K562 (cell line): ENCODE results near the gene MARK3. TPM values are rescaled to one million over a fixed set of nuclear protein-coding genes. Genes with fewer than 3 reads are reported as not detected.

Experiments
- BCOR ChIP-seq: fragments of 450-650 bp; IDR thresholded peaks from 2 replicates; pipeline ENCODE4 v1.6.1; 2016
- BRD9 ChIP-seq: fragments of 450-650 bp; IDR thresholded peaks from 2 replicates; pipeline ENCODE4 v1.6.1; 2018; ENCODE audit warnings: low read depth; ENCODE audit not compliant: partially characterized antibody
- CBFA2T3 ChIP-seq: fragments of 450-650 bp; IDR thresholded peaks from 2 replicates; pipeline ENCODE4 v1.6.1; 2017
- CEBPG ChIP-seq, 3 experiments: fragments of 200-800 bp in 1 of 3; sonication (Bioruptor generic) in 1 of 3; sonication (generic) in 1 of 3; formaldehyde crosslinking in 1 of 3; IDR thresholded peaks in 2 of 3; conservative IDR thresholded peaks in 1 of 3; 2 replicates each; pipeline versions ENCODE4 v1.6.1 to v1.8.0; 2016 to 2022; ENCODE audit warnings: missing compliant biosample characterization in 2 of 3, missing genetic modification characterization in 2 of 3, mild to moderate bottlenecking in 1 of 3, missing genetic modification reagents in 1 of 3
- CHCHD3 ChIP-seq: fragments of 250-450 bp; sonication (Bioruptor Pico); IDR thresholded peaks from 2 replicates; pipeline ENCODE4 v2.1.2; 2022; ENCODE audit warnings: mild to moderate bottlenecking
- CXXC5 ChIP-seq: fragments of 250-450 bp; sonication (Bioruptor Pico); IDR thresholded peaks from 2 replicates; pipeline ENCODE4 v1.8.0; 2022; ENCODE audit warnings: inconsistent platforms, mild to moderate bottlenecking, moderate library complexity
- EGR1 ChIP-seq: fragments of 450-650 bp; conservative IDR thresholded peaks from 2 replicates; pipeline ENCODE4 v1.6.1; 2017; ENCODE audit warnings: mild to moderate bottlenecking
- FIP1L1 ChIP-seq: fragments of 200-400 bp; formaldehyde crosslinking; IDR thresholded peaks from 2 replicates; pipeline ENCODE4 v1.6.1; 2018; ENCODE audit warnings: mild to moderate bottlenecking, low read depth, low read length; ENCODE audit not compliant: poor library complexity, severe bottlenecking
- GABPB1 ChIP-seq: sonication (generic); formaldehyde crosslinking; IDR thresholded peaks from 2 replicates; pipeline ENCODE4 v1.8.0; 2022; ENCODE audit warnings: mild to moderate bottlenecking, missing genetic modification reagents
- HDAC1 ChIP-seq, 2 experiments: fragments of 450-650 bp; IDR thresholded peaks; 2 replicates each; pipeline ENCODE4 v1.6.1; 2016 to 2017; ENCODE audit warnings: inconsistent platforms in 1 of 2, mild to moderate bottlenecking in 1 of 2, moderate library complexity in 1 of 2
- HNRNPH1 ChIP-seq: fragments of 200-400 bp; formaldehyde crosslinking; optimal IDR thresholded peaks from 2 replicates; pipeline ENCODE3; 2017; ENCODE audit warnings: low read depth, mild to moderate bottlenecking, low read length, moderate library complexity
- IFI16 ChIP-seq: fragments of 250-450 bp; sonication (Bioruptor Pico); IDR thresholded peaks from 2 replicates; pipeline ENCODE4 v2.1.2; 2022; ENCODE audit warnings: mild to moderate bottlenecking, inconsistent platforms
- LARP7 ChIP-seq: fragments of 450-650 bp; IDR thresholded peaks from 2 replicates; pipeline ENCODE4 v1.6.1; 2016
- SIX5 ChIP-seq, 2 experiments: IDR thresholded peaks; 2 replicates each; pipeline ENCODE4 v1.6.1; 2011; ENCODE audit warnings: low read length in 2 of 2, borderline replicate concordance in 1 of 2, low read depth in 1 of 2, mild to moderate bottlenecking in 1 of 2, moderate library complexity in 1 of 2; ENCODE audit not compliant: insufficient read depth in 1 of 2
- SMARCA4 ChIP-seq: fragments of 450-650 bp; IDR thresholded peaks from 2 replicates; pipeline ENCODE4 v1.6.1; 2016
- SMARCC2 ChIP-seq: fragments of 450-650 bp; IDR thresholded peaks from 2 replicates; pipeline ENCODE4 v1.6.1; 2017; ENCODE audit warnings: antibody characterized with exemption, moderate library complexity, mild to moderate bottlenecking, low read depth
- SRF ChIP-seq, 2 experiments: fragments of 250-450, 450-650 bp in 1 of 2; sonication (Bioruptor Pico) in 1 of 2; sonication (generic) in 1 of 2; formaldehyde crosslinking; IDR thresholded peaks; 2 replicates each; pipeline versions ENCODE4 v1.5.0 to v1.5.1; 2020 to 2022; ENCODE audit warnings: mild to moderate bottlenecking in 1 of 2, missing genetic modification reagents in 1 of 2
- TBP ChIP-seq: optimal IDR thresholded peaks from 2 replicates; pipeline ENCODE3; 2011; ENCODE audit warnings: low read depth, low read length, improper control_type of control experiment
- TEAD2 ChIP-seq: fragments of 450-650 bp; IDR thresholded peaks from 2 replicates; pipeline ENCODE4 v1.6.1; 2016; ENCODE audit warnings: missing genetic modification characterization, control low read depth, missing compliant biosample characterization
- ZNF23 ChIP-seq: fragments of 250-450 bp; sonication (Bioruptor Pico); IDR thresholded peaks from 2 replicates; pipeline ENCODE4 v1.4.0; 2020; ENCODE audit warnings: mild to moderate bottlenecking
- ZNF253 ChIP-seq: fragments of 250-450 bp; sonication (Bioruptor Pico); conservative IDR thresholded peaks from 2 replicates; pipeline ENCODE4 v1.6.1; 2021; ENCODE audit warnings: mild to moderate bottlenecking
- ZNF699 ChIP-seq: fragments of 250-450 bp; sonication (Bioruptor Pico); IDR thresholded peaks from 2 replicates; pipeline ENCODE4 v1.8.0; 2021; ENCODE audit warnings: mild to moderate bottlenecking, moderate library complexity; ENCODE audit not compliant: insufficient replicate concordance
- polyA plus RNA-seq, 8 experiments: library from polyadenylated mRNA; depleted of rRNA in 4 of 8; stranded (reverse) in 5 of 8; unstranded in 3 of 8; fragments of >200 nt; fragmentation: Nextera tagmentation in 2 of 8; fragmentation: Illumina TruSeq in 1 of 8; extraction: Ambion mirVana in 2 of 8; extraction: Trizol in 1 of 8; gene quantifications; 2 replicates each; pipeline versions ENCODE4 v1.2.1 to v1.2.3, GENCODE V29; 2011 to 2014; ENCODE audit warnings: inconsistent platforms in 1 of 8, missing spikeins in 1 of 8
- total RNA-seq, 7 experiments: library from RNA; depleted of rRNA in 6 of 7; stranded (reverse); fragments of >200 nt in 6 of 7; fragmentation: Illumina TruSeq in 2 of 7; extraction: Trizol in 2 of 7; gene quantifications; 2 replicates each; pipeline versions ENCODE4 v1.2.1 to v1.2.3, GENCODE V29; 2011 to 2021; ENCODE audit warnings: low replicate concordance in 1 of 7
- TF ChIP-seq, protein P1 (sequence below): fragments of 450-650 bp; IDR thresholded peaks from 2 replicates; pipeline ENCODE4 v1.6.1; 2016; ENCODE audit warnings: borderline replicate concordance
- TF ChIP-seq, protein P2 (sequence below): fragments of 200-400 bp; formaldehyde crosslinking; IDR thresholded peaks from 2 replicates; pipeline ENCODE4 v1.6.1; 2017; ENCODE audit warnings: mild to moderate bottlenecking, low read depth, low read length, moderate library complexity
- TF ChIP-seq, protein P3 (sequence below): sonication (generic); formaldehyde crosslinking; IDR thresholded peaks from 2 replicates; pipeline ENCODE4 v1.9.0; 2022; ENCODE audit warnings: mild to moderate bottlenecking, missing genetic modification reagents

The MARK3 gene
- total and polyA plus RNA-seq, 9 of the 15 experiments (the other 6 are each of a cell fraction or from before 2014, with no cell fraction given) = 10.1 to 68.7 (median 56.3) TPM

GRCh38 chr14:103418481-103418818 lies 33.2 kb downstream of the MARK3 start (continued):
- TF ChIP-seq, protein P1, sequence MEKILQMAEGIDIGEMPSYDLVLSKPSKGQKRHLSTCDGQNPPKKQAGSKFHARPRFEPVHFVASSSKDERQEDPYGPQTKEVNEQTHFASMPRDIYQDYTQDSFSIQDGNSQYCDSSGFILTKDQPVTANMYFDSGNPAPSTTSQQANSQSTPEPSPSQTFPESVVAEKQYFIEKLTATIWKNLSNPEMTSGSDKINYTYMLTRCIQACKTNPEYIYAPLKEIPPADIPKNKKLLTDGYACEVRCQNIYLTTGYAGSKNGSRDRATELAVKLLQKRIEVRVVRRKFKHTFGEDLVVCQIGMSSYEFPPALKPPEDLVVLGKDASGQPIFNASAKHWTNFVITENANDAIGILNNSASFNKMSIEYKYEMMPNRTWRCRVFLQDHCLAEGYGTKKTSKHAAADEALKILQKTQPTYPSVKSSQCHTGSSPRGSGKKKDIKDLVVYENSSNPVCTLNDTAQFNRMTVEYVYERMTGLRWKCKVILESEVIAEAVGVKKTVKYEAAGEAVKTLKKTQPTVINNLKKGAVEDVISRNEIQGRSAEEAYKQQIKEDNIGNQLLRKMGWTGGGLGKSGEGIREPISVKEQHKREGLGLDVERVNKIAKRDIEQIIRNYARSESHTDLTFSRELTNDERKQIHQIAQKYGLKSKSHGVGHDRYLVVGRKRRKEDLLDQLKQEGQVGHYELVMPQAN = no peak
- no peak for TF ChIP-seq ZNF699 (CRISPR knock-in tag)
- TF ChIP-seq IFI16 = no peak
- TF ChIP-seq ZNF23 (CRISPR knock-in tag) = no peak
- no peak for TF ChIP-seq FIP1L1
- no peak for TF ChIP-seq CHCHD3 (CRISPR knock-in tag)
- TF ChIP-seq GABPB1 (CRISPR knock-in tag) = no peak
- no peak for TF ChIP-seq ZNF253 (CRISPR knock-in tag)
- TF ChIP-seq HNRNPH1 = no peak
- no peak for TF ChIP-seq SRF (CRISPR knock-in tag; IDR thresholded peaks at IDR 0.05)
- TF ChIP-seq EGR1 = peak; percentile 74
- TF ChIP-seq HDAC1 (IDR thresholded peaks at IDR 0.05) = 0 out of 4 replicates have a peak, but pooled peaks of 1 of the 2 experiments have one; percentile 15
- no peak for TF ChIP-seq BRD9
- TF ChIP-seq CXXC5 (CRISPR knock-in tag) = no peak
- TF ChIP-seq LARP7 = no peak
- TF ChIP-seq CBFA2T3 = peak; percentile 52
- TF ChIP-seq SMARCA4 = peak; percentile 74
- TF ChIP-seq SIX5 (IDR thresholded peaks at IDR 0.05; ENCODE audit: borderline replicate concordance in 1 of 2, insufficient read depth in 1 of 2, low read depth in 1 of 2, low read length in 2 of 2) = no peak
- TF ChIP-seq TBP = no peak
- TF ChIP-seq, protein P2, sequence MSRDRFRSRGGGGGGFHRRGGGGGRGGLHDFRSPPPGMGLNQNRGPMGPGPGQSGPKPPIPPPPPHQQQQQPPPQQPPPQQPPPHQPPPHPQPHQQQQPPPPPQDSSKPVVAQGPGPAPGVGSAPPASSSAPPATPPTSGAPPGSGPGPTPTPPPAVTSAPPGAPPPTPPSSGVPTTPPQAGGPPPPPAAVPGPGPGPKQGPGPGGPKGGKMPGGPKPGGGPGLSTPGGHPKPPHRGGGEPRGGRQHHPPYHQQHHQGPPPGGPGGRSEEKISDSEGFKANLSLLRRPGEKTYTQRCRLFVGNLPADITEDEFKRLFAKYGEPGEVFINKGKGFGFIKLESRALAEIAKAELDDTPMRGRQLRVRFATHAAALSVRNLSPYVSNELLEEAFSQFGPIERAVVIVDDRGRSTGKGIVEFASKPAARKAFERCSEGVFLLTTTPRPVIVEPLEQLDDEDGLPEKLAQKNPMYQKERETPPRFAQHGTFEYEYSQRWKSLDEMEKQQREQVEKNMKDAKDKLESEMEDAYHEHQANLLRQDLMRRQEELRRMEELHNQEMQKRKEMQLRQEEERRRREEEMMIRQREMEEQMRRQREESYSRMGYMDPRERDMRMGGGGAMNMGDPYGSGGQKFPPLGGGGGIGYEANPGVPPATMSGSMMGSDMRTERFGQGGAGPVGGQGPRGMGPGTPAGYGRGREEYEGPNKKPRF = no peak
- 0 out of 2 replicates have a peak, but pooled peaks have one; percentile 35 for TF ChIP-seq SMARCC2
- peak; percentile 47; the same call in 1 of the 2 replicates for TF ChIP-seq CEBPG (CRISPR knock-in tag; IDR thresholded peaks at IDR 0.05)
- TF ChIP-seq CEBPG (tag; conservative IDR thresholded peaks at IDR 0.05 in 1 of 2, IDR thresholded peaks at IDR 0.05 in 1 of 2) = peak; percentile 90 to 91
- TF ChIP-seq, protein P3, sequence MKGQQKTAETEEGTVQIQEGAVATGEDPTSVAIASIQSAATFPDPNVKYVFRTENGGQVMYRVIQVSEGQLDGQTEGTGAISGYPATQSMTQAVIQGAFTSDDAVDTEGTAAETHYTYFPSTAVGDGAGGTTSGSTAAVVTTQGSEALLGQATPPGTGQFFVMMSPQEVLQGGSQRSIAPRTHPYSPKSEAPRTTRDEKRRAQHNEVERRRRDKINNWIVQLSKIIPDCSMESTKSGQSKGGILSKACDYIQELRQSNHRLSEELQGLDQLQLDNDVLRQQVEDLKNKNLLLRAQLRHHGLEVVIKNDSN (CRISPR knock-in tag) = no peak
- no peak for TF ChIP-seq BCOR
- TF ChIP-seq TEAD2 (tag) = no peak
